ENCODE measurements around the gene TAGLN3.
"Not testable (repeated sequence)": the region's sequence is repeated elsewhere in the genome, so short reads cannot be mapped to it uniquely, and the experiment has no call there.

The TAGLN3 gene

DNA sequence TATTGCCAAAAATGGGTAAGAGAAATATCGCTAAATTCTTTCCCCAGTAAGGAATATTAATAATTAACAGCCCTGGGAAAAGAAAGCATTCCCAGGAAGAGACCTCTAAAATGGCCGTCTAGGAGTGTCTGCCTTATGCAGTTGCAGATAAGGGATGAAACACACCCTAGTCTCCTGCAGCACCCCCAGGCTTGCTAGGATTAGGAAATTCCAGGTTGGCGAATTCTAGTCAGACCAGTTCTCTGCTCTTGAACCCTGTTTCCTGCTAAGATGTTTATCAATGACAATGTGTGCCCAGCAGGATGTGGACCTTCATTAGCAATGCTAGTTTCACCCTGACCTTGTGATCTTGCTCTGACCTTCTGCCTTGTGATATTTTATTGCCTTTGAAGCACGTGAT, 38.5 kb downstream of the TAGLN3 start:
- not testable (repeated sequence) for H3K36me3 Mint-ChIP-seq (ENCODE audit: low read depth); H3K4me1 Mint-ChIP-seq (ENCODE audit: low read depth); H3K27me3 Mint-ChIP-seq (ENCODE audit: low read depth); H3K4me3 Mint-ChIP-seq; H3K27ac Mint-ChIP-seq; H3K9me3 Mint-ChIP-seq

DNA sequence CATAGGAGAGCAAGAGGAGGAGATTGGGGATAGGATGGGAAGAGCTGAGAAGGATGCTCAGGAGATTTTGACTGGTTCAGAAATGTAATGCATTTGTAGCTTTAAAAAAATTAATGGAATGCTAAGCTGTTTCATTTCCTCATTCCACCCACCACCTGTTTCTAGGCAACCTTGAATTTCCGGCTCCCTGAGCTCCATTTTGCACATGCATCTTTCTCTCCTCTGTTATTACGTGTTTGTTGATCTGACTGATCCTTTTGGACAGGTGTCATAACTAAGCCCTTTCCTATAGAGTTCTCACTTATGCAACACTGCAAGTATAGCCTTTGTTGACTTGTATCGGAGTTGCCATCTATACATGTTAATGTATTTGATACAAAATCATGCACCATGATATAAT, 40.1 kb downstream of the TAGLN3 start:
- no peaks in the 10 kb centered on the region for H3K36me3 Mint-ChIP-seq (ENCODE audit: low read depth)
- H3K4me1 Mint-ChIP-seq (ENCODE audit: low read depth): no peaks in the 10 kb centered on the region
- peaks cover 6% of the 10 kb centered on the region for H3K27me3 Mint-ChIP-seq (ENCODE audit: low read depth)
- H3K9me3 Mint-ChIP-seq: no peaks in the 10 kb centered on the region
- H3K27ac Mint-ChIP-seq: no peak overlapping the region
- H3K4me3 Mint-ChIP-seq: no peak overlapping the region

DNA sequence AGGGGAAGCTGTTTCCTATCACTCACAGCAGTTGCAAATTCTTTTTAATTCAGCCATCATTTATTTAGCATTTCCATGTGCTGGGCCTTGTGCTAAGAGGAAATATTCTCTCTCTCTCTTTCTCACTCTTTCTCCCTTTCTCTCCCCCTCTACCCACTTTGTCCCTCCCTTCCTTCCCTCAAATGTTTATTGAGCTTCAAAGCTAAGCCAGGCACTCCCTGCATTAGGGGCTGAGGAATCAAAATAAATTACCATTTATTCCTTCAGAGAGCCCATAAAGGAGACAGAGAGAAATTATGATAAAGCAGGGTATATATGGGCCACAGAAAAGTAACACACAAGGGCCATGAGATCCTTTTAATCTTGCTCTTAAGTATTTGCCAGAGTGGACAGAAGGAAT, 42.6 kb downstream of the TAGLN3 start:
- Mint-ChIP-seq H3K27ac (no peak overlapping the region), H3K27me3 (ENCODE audit: low read depth) (no peaks in the 10 kb centered on the region), H3K9me3 (no peaks in the 10 kb centered on the region), H3K36me3 (ENCODE audit: low read depth) (no peaks in the 10 kb centered on the region), H3K4me1 (ENCODE audit: low read depth) (no peaks in the 10 kb centered on the region), H3K4me3 (no peak overlapping the region)

DNA sequence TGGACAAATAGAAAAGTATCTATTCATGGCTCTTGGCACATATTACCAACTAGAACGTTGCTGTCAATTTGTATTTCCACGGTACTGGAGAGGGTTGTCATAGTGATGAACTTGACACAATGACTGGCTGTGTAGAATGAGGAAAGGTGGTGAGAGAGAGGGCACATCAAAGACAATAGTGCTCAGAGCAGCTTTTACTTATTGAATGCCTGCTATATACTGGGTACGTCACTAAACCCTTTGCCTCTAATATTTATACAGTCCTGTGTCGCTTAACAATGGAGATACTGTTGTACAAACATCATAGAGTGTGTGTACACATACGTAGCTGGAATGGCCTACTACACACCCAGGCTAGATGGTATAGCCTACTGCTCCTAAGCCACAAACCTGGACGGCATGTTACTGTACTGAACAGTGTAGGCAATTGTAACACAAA, 44.1 kb downstream of the TAGLN3 start:
- H3K27me3 Mint-ChIP-seq (ENCODE audit: low read depth): no peaks in the 10 kb centered on the region
- H3K9me3 Mint-ChIP-seq: no peaks in the 10 kb centered on the region
- no peak overlapping the region for H3K27ac Mint-ChIP-seq
- no peaks in the 10 kb centered on the region for H3K36me3 Mint-ChIP-seq (ENCODE audit: low read depth)
- peaks cover 3% of the 10 kb centered on the region for H3K4me1 Mint-ChIP-seq (ENCODE audit: low read depth)
- no peak overlapping the region for H3K4me3 Mint-ChIP-seq

DNA sequence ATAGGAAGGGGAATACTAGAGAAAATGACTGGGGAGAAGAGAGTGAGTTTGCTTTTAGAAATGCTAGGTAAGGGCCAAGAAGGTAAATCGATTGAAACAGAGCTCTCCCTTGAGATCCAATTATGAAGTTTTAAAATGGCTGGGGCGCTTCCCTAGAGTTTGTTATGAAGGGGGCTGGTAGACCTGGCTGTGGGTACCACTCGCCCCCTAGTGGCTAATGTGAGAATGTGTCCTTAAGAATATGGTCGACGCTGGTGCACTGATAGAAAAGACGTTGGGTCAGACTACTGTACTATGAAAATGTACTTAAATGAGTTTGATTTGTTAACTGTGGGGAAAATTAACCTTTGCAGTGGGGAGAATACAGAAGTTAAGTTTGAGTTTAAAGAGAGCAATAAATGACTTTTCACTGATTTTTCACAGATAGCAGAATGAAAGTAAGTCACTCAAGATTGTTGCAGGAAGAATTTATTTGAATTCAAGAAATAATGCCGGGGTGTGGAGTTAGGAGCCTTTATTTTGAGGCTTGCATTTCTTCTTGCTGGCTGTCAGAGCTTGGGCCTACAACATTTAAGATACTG, 45.0 kb downstream of the TAGLN3 start:
- Mint-ChIP-seq H3K27me3 (ENCODE audit: low read depth) (no peaks in the 10 kb centered on the region), H3K4me1 (ENCODE audit: low read depth) (peaks cover 3% of the 10 kb centered on the region), H3K9me3 (no peaks in the 10 kb centered on the region), H3K36me3 (ENCODE audit: low read depth) (no peaks in the 10 kb centered on the region), H3K27ac (no peak overlapping the region), H3K4me3 (no peak overlapping the region)

DNA sequence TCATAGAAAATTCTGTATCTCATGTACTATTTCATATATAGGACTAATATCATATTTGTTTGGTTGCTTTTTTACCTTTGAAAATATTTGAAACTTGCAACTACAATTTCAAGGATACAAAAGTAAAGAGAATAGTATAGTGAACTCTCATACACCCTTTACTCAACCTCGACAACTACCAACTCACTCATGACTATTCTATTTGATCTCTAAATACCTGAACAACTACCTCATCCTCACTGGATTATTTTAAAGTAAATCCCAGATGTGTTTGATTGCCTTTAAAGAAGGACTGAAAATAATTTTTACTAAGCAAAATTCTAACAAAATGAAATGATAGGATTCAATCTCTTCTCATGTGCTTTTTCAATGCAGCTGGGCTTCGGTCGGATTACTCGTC, 47.9 kb downstream of the TAGLN3 start:
- Mint-ChIP-seq H3K4me3 (no peak overlapping the region), H3K27me3 (ENCODE audit: low read depth) (no peaks in the 10 kb centered on the region), H3K4me1 (ENCODE audit: low read depth) (peaks cover 3% of the 10 kb centered on the region), H3K9me3 (no peaks in the 10 kb centered on the region), H3K36me3 (ENCODE audit: low read depth) (no peaks in the 10 kb centered on the region), H3K27ac (no peak overlapping the region)

DNA sequence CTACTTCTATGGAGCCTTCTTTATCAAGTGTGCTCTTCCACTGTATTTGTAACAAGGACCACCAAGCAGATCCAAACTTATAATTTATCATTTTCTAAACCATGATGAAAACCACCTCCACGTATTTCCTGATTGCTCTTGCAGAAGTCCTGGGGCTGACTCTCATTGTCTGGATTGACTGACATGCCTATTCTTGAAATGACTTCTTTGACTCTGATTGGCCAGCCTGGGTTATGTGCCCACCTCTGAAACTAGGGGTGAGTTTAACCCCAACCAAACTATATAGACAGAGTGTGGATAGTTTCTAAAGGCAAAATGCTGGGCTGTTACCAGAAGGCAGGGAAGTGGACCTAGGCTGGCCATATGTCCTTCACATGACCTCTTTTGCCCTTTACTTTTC, 48.5 kb downstream of the TAGLN3 start:
- no peaks in the 10 kb centered on the region for H3K9me3 Mint-ChIP-seq
- H3K4me3 Mint-ChIP-seq: no peak overlapping the region
- H3K27ac Mint-ChIP-seq: no peak overlapping the region
- H3K4me1 Mint-ChIP-seq (ENCODE audit: low read depth): peaks cover 3% of the 10 kb centered on the region
- no peaks in the 10 kb centered on the region for H3K27me3 Mint-ChIP-seq (ENCODE audit: low read depth)
- no peaks in the 10 kb centered on the region for H3K36me3 Mint-ChIP-seq (ENCODE audit: low read depth)

DNA sequence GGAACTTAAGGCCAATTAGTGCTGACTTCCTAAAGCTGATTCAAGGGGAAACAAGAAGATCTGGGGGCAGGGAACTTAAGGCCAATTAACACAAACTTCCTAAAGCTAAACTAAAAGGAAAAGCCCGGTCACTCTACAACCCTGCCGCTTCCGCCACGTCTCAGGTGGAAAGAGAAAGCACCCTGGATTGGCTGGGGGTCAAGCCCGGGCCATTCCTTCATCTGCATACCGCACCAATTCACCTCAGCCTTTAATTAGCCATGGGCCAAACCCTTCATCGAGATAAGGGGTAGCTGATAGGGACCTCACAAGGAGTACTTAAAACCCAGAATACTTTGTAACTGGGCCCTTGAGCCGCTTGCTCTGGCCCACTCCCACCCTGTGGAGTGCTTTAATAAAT, 50.2 kb downstream of the TAGLN3 start:
- Mint-ChIP-seq H3K36me3 (ENCODE audit: low read depth) (no peaks in the 10 kb centered on the region), H3K4me1 (ENCODE audit: low read depth) (peaks cover 5% of the 10 kb centered on the region), H3K27me3 (ENCODE audit: low read depth) (no peaks in the 10 kb centered on the region), H3K9me3 (no peaks in the 10 kb centered on the region), H3K4me3 (no peak overlapping the region), H3K27ac (no peak overlapping the region)

DNA sequence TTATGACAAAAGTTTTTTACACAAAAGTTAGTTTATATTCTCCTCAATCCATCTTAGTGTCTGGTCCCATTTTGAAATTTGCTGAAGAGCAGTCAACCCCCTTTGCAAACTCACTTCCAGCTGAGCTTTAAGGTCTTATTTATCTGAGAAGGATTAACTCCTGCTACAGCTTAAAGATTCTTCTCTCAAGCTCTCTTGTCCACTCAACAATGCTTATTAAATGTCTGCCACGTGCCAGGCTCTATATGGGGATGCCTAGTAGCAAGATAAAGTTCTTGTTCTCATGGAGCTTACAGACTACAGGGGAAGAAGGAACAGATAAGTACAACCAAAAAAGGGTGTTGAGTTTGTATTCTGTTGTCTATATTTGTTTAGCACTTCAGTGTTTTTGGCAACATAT, 54.5 kb downstream of the TAGLN3 start:
- no peaks in the 10 kb centered on the region for H3K9me3 Mint-ChIP-seq
- H3K27ac Mint-ChIP-seq: no peak overlapping the region
- H3K4me3 Mint-ChIP-seq: no peak overlapping the region
- H3K36me3 Mint-ChIP-seq (ENCODE audit: low read depth): no peaks in the 10 kb centered on the region
- H3K4me1 Mint-ChIP-seq (ENCODE audit: low read depth): peaks cover 16% of the 10 kb centered on the region
- no peaks in the 10 kb centered on the region for H3K27me3 Mint-ChIP-seq (ENCODE audit: low read depth)

DNA sequence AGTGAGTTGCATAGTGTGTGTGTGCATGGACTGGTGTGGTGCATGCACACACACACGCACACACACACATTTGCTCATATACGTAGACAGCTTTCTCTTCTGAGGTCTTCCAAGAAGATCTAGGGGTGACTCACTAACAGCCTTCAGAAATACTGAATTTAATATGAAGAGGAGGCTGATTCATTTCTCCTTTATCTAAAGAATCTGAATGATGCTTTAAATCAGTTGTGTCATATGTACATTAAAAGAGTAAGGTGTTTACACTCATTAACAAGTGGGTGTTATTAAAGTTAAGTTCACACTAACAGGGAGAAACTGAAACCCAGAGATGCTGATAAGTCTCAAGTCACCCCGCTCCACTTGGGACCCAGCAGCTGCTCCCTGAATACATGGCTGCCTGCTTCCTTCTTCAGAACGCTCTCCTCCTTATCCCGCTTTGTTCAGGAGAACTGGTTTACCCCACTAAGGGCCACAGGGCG, 57.8 kb downstream of the TAGLN3 start:
- Mint-ChIP-seq H3K27me3 (ENCODE audit: low read depth) (no peaks in the 10 kb centered on the region), H3K36me3 (ENCODE audit: low read depth) (no peaks in the 10 kb centered on the region), H3K4me3 (peak overlapping the region; percentile 30), H3K27ac (peak overlapping the region; percentile 56), H3K4me1 (ENCODE audit: low read depth) (peaks cover 16% of the 10 kb centered on the region), H3K9me3 (peaks cover 4% of the 10 kb centered on the region)

DNA sequence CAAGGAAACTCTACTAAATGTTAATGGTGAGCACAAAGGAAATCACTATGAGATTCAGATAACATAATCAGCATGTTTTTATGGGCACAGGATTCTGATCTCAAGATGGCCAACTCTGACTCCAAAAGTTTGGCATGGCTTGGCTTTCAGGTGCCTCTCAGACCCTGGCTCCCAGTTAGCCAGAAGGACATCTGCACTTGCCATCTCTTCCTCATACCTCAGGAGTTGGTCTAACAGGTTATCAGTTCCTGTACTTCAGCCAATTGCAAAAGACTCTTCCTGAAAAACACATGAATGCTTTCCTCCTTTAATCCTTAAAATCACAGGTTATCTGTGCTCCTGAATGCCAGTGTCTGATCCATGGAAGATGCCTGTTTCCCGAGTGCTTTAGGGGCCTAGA, 60.8 kb downstream of the TAGLN3 start:
- H3K4me3 Mint-ChIP-seq: no peak overlapping the region
- H3K36me3 Mint-ChIP-seq (ENCODE audit: low read depth): no peaks in the 10 kb centered on the region
- H3K27ac Mint-ChIP-seq: peak overlapping the region; percentile 19
- peaks cover 4% of the 10 kb centered on the region for H3K9me3 Mint-ChIP-seq
- H3K4me1 Mint-ChIP-seq (ENCODE audit: low read depth): peaks cover 13% of the 10 kb centered on the region
- no peaks in the 10 kb centered on the region for H3K27me3 Mint-ChIP-seq (ENCODE audit: low read depth)

DNA sequence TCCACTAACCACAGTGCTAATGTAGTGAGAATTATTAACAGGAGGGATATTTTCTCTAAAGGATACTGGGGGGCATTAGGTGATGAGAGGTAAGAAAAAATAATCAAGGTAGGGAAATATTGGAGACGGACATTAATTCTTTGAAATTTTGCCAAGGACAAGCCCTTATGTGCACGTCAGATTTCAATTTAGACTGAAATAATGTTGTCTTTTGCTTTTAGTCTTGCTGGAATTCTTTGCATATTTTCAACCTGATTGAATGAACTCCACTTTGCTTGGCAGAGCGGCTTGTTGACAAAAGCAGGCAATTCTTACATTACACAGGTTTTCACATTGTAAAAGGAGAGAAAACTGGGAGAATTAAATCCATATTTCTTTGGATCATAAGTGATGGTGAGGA, 62.4 kb downstream of the TAGLN3 start:
- no peaks in the 10 kb centered on the region for H3K36me3 Mint-ChIP-seq (ENCODE audit: low read depth)
- peaks cover 4% of the 10 kb centered on the region for H3K9me3 Mint-ChIP-seq

More for the DNA sequence above, 62.4 kb downstream of the TAGLN3 start:
- Mint-ChIP-seq H3K27ac (no peak overlapping the region), H3K4me1 (ENCODE audit: low read depth) (peaks cover 13% of the 10 kb centered on the region), H3K4me3 (no peak overlapping the region), H3K27me3 (ENCODE audit: low read depth) (no peaks in the 10 kb centered on the region)

Data from T-helper 1 cell treated with Interleukin-12 subunit alpha and Interleukin-12 subunit beta and Interleukin-4 antibody, amounts not matched to agents 30 μg/mL and 1 μg/mL, for 36 hours (primary cell).